CD4-positive, alpha-beta T cell treated with Interferon gamma for 1 hour (primary cell): ENCODE data around the gene KIF1A.
"Not testable (repeated sequence)": the region's sequence is repeated elsewhere in the genome, so short reads cannot be mapped to it uniquely, and the experiment has no call there.

Source experiments
- DNase-seq: peaks from one replicate; pipeline ENCODE4 v3.0.0-alpha.2; 2020

The KIF1A gene

GRCh38 chr2:240784629-240785423, 35.2 kb downstream of the KIF1A start:
- DNase-seq, result no peak

GRCh38 chr2:240783819-240784621, 36.0 kb downstream of the KIF1A start:
- DNase-seq, result no peak

GRCh38 chr2:240782886-240783818, 36.9 kb downstream of the KIF1A start:
- DNase-seq, result no peak

GRCh38 chr2:240782221-240782885, 37.7 kb downstream of the KIF1A start:
- DNase-seq, result no peak

- DNase-seq, result no peak
Observed at GRCh38 chr2:240781471-240782220, 38.4 kb downstream of the KIF1A start.

- no peak for DNase-seq
Observed at GRCh38 chr2:240780023-240780700, 39.9 kb downstream of the KIF1A start.

- DNase-seq, result not testable (repeated sequence)
Observed at GRCh38 chr2:240779250-240779832, 40.7 kb downstream of the KIF1A start.

GRCh38 chr2:240778426-240778825, 41.6 kb downstream of the KIF1A start:
- DNase-seq, result no peak

GRCh38 chr2:240777456-240778212, 42.4 kb downstream of the KIF1A start:
- no peak for DNase-seq

- DNase-seq, result no peak
Observed at GRCh38 chr2:240775905-240776304, 44.1 kb downstream of the KIF1A start.

GRCh38 chr2:240774856-240775255, 45.2 kb downstream of the KIF1A start:
- DNase-seq, result no peak

GRCh38 chr2:240769096-240769495, 50.9 kb downstream of the KIF1A start:
- DNase-seq, result no peak

GRCh38 chr2:240768216-240768615, 51.8 kb downstream of the KIF1A start:
- no peak for DNase-seq

- DNase-seq, result no peak
Observed at GRCh38 chr2:240767341-240767740, 52.7 kb downstream of the KIF1A start.

- no peak for DNase-seq
Observed at GRCh38 chr2:240766072-240766471, 53.9 kb downstream of the KIF1A start.

GRCh38 chr2:240765007-240765406, 55.0 kb downstream of the KIF1A start:
- no peak for DNase-seq

- DNase-seq, result no peak
Observed at GRCh38 chr2:240764605-240765004, 55.4 kb downstream of the KIF1A start.

GRCh38 chr2:240762971-240763370, 57.0 kb downstream of the KIF1A start:
- DNase-seq, result no peak

GRCh38 chr2:240762249-240762648, 57.8 kb downstream of the KIF1A start:
- no peak for DNase-seq
